HepG2 (cell line): ENCODE data around the gene SLC24A4. TPM values are rescaled to one million over a fixed set of nuclear protein-coding genes. Genes with fewer than 3 reads are reported as not detected.

ENCODE experiments used
- ATF4 ChIP-seq, 2 experiments: fragments of 450-650 bp in 1 of 2; sonication (generic) in 1 of 2; formaldehyde crosslinking; IDR thresholded peaks; 2 replicates each; pipeline versions ENCODE4 v1.5.0 to v1.8.0; 2020 to 2022; ENCODE audit warnings: mild to moderate bottlenecking in 1 of 2, missing genetic modification reagents in 1 of 2
- DR1 ChIP-seq: sonication (generic); formaldehyde crosslinking; IDR thresholded peaks from 2 replicates; pipeline ENCODE4 v1.8.0; 2021; ENCODE audit warnings: mild to moderate bottlenecking, missing genetic modification reagents, inconsistent platforms
- GABPA ChIP-seq, 2 experiments: IDR thresholded peaks; 2 replicates each; pipeline ENCODE4 v1.6.1; 2011 to 2016; ENCODE audit warnings: low read depth in 2 of 2, low read length in 1 of 2, missing biosample characterization in 1 of 2, missing genetic modification characterization in 1 of 2
- HNF4G ChIP-seq, 2 experiments: sonication (generic) in 1 of 2; formaldehyde crosslinking in 1 of 2; IDR thresholded peaks; 2 replicates each; pipeline versions ENCODE4 v1.4.0 to v1.6.1; 2011 to 2020; ENCODE audit warnings: borderline replicate concordance in 2 of 2, low read depth in 2 of 2, mild to moderate bottlenecking in 2 of 2, low read length in 1 of 2, missing genetic modification reagents in 1 of 2, moderate library complexity in 1 of 2
- KLF16 ChIP-seq, 2 experiments: sonication (generic) in 1 of 2; formaldehyde crosslinking in 1 of 2; IDR thresholded peaks; 2 replicates each; pipeline versions ENCODE4 v1.6.1 to v1.8.0; 2016 to 2023; ENCODE audit warnings: missing genetic modification reagents in 2 of 2, missing compliant biosample characterization in 1 of 2
- MAX ChIP-seq: IDR thresholded peaks from 2 replicates; pipeline ENCODE4 v1.6.1; 2012; ENCODE audit warnings: inconsistent platforms
- MAZ ChIP-seq, 2 experiments: sonication (generic) in 1 of 2; formaldehyde crosslinking in 1 of 2; IDR thresholded peaks; 2 replicates each; pipeline versions ENCODE4 v1.5.0 to v1.6.1; 2012 to 2020; ENCODE audit warnings: low read depth in 2 of 2, mild to moderate bottlenecking in 2 of 2, borderline replicate concordance in 1 of 2, improper control_type of control experiment in 1 of 2, low read length in 1 of 2, missing genetic modification reagents in 1 of 2, moderate library complexity in 1 of 2
- MXD4 ChIP-seq: IDR thresholded peaks from 2 replicates; pipeline ENCODE4 v1.6.1; 2016; ENCODE audit warnings: mild to moderate bottlenecking, missing biosample characterization, missing genetic modification reagents
- SALL2 ChIP-seq: sonication (generic); formaldehyde crosslinking; IDR thresholded peaks from 2 replicates; pipeline ENCODE4 v1.8.1; 2023; ENCODE audit warnings: mild to moderate bottlenecking, missing genetic modification reagents, inconsistent platforms
- SNAI1 ChIP-seq: sonication (generic); formaldehyde crosslinking; IDR thresholded peaks from 2 replicates; pipeline ENCODE4 v1.5.0; 2020; ENCODE audit warnings: mild to moderate bottlenecking, missing genetic modification reagents, borderline replicate concordance
- THAP7 ChIP-seq: sonication (generic); formaldehyde crosslinking; IDR thresholded peaks from 2 replicates; pipeline ENCODE4 v1.8.1; 2023; ENCODE audit warnings: mild to moderate bottlenecking, missing genetic modification reagents
- ZMAT3 ChIP-seq: sonication (generic); formaldehyde crosslinking; conservative IDR thresholded peaks from 2 replicates; pipeline ENCODE4 v1.7.0; 2021; ENCODE audit warnings: missing genetic modification reagents
- ZMYM4 ChIP-seq: sonication (generic); formaldehyde crosslinking; IDR thresholded peaks from 2 replicates; pipeline ENCODE4 v1.8.1; 2023; ENCODE audit warnings: mild to moderate bottlenecking, missing genetic modification reagents
- ZNF230 ChIP-seq: sonication (generic); formaldehyde crosslinking; IDR thresholded peaks from 2 replicates; pipeline ENCODE4 v1.4.0; 2020; ENCODE audit warnings: mild to moderate bottlenecking, missing genetic modification reagents
- ZNF280B ChIP-seq: sonication (generic); formaldehyde crosslinking; IDR thresholded peaks from 2 replicates; pipeline ENCODE4 v1.5.0; 2020; ENCODE audit warnings: missing genetic modification reagents, mild to moderate bottlenecking, borderline replicate concordance
- ZNF503 ChIP-seq: sonication (generic); formaldehyde crosslinking; IDR thresholded peaks from 2 replicates; pipeline ENCODE4 v1.4.0; 2020; ENCODE audit warnings: missing genetic modification reagents
- ZNF570 ChIP-seq: sonication (generic); formaldehyde crosslinking; IDR thresholded peaks from 2 replicates; pipeline ENCODE4 v1.4.0; 2020; ENCODE audit warnings: mild to moderate bottlenecking, missing genetic modification reagents, borderline replicate concordance
- ZNF878 ChIP-seq: sonication (generic); formaldehyde crosslinking; IDR thresholded peaks from 2 replicates; pipeline ENCODE4 v1.8.1; 2023; ENCODE audit warnings: mild to moderate bottlenecking, missing genetic modification reagents, moderate library complexity
- ZNF891 ChIP-seq: sonication (generic); formaldehyde crosslinking; IDR thresholded peaks from 2 replicates; pipeline ENCODE4 v1.5.0; 2020; ENCODE audit warnings: mild to moderate bottlenecking, missing genetic modification reagents
- ZSCAN29 ChIP-seq: sonication (generic); formaldehyde crosslinking; conservative IDR thresholded peaks from 2 replicates; pipeline ENCODE4 v1.4.0; 2020; ENCODE audit warnings: mild to moderate bottlenecking, missing genetic modification reagents
- polyA plus RNA-seq, 8 experiments: library from polyadenylated mRNA; depleted of rRNA in 3 of 8; stranded (reverse) in 7 of 8; unstranded in 1 of 8; fragments of >200 nt; fragmentation: Illumina TruSeq in 4 of 8; extraction: Trizol in 4 of 8; gene quantifications; 2 replicates each; pipeline versions ENCODE4 v1.2.1 to v1.2.3, GENCODE V29; 2011 to 2016; ENCODE audit warnings: low read depth in 4 of 8, missing spikeins in 1 of 8, mixed read lengths in 1 of 8; ENCODE audit not compliant: insufficient read depth in 1 of 8
- total RNA-seq, 5 experiments: library from RNA; depleted of rRNA; stranded (reverse); fragments of >200 nt; fragmentation: Illumina TruSeq; extraction: Trizol; gene quantifications; 2 replicates each; pipeline ENCODE4 v1.2.3, GENCODE V29; 2016; ENCODE audit warnings: low read depth in 1 of 5

The SLC24A4 gene
- total and polyA plus RNA-seq, 2 of the 13 experiments (the other 11 are each of a cell fraction or from before 2014, with no cell fraction given): not detected

GRCh38 chr14:92513966-92514843 is 191.2 kb downstream of the SLC24A4 start (continued):
- TF ChIP-seq ZNF891 (CRISPR knock-in tag): 0 out of 2 replicates have a peak, but pooled peaks have one; percentile 41
- TF ChIP-seq ZMYM4 (CRISPR knock-in tag): peak; percentile 74
- peak; percentile 79 for TF ChIP-seq DR1 (CRISPR knock-in tag)
- TF ChIP-seq MAZ (IDR thresholded peaks at IDR 0.05; ENCODE audit: borderline replicate concordance, low read depth, low read length): peak; percentile 60; the same call in 1 of the 2 replicates
- peak; percentile 57; the same call in 1 of the 2 replicates for TF ChIP-seq MAZ (CRISPR knock-in tag; IDR thresholded peaks at IDR 0.05; ENCODE audit: low read depth)
- peak; percentile 52; the same call in 1 of the 2 replicates for TF ChIP-seq SALL2 (CRISPR knock-in tag)
- TF ChIP-seq SNAI1 (CRISPR knock-in tag): peak; percentile 92; the same call in 1 of the 2 replicates
- no peak for TF ChIP-seq ZNF570
- TF ChIP-seq ZNF280B (CRISPR knock-in tag): peak; percentile 62; the same call in 1 of the 2 replicates
- TF ChIP-seq GABPA (IDR thresholded peaks at IDR 0.05; ENCODE audit: low read depth, low read length): no peak
- no peak for TF ChIP-seq GABPA (CRISPR knock-in tag; IDR thresholded peaks at IDR 0.05; ENCODE audit: low read depth)
- TF ChIP-seq THAP7 (CRISPR knock-in tag): no peak
- TF ChIP-seq ZSCAN29 (CRISPR knock-in tag): peak; percentile 100
- peak; percentile 91 for TF ChIP-seq HNF4G (IDR thresholded peaks at IDR 0.05; ENCODE audit: borderline replicate concordance, low read depth, low read length)
- TF ChIP-seq HNF4G (CRISPR knock-in tag; IDR thresholded peaks at IDR 0.05; ENCODE audit: borderline replicate concordance, low read depth): peak; percentile 96
- no peak for TF ChIP-seq ZNF878 (CRISPR knock-in tag)
- TF ChIP-seq KLF16 (CRISPR knock-in tag; IDR thresholded peaks at IDR 0.05): peak in 1 of 2 experiments; percentile 75; a peak in 2 of 4 replicates
- peak; percentile 41; the same call in 1 of the 2 replicates for TF ChIP-seq MXD4
- 0 out of 2 replicates have a peak, but pooled peaks have one; percentile 48 for TF ChIP-seq ZNF230 (CRISPR knock-in tag)
- peak; percentile 97 for TF ChIP-seq ZMAT3
- TF ChIP-seq ZNF503 (CRISPR knock-in tag): peak; percentile 63; the same call in 1 of the 2 replicates
- no peak for TF ChIP-seq ATF4 (CRISPR knock-in tag; IDR thresholded peaks at IDR 0.05)
- peak; percentile 72 for TF ChIP-seq MAX
